ENCODE data around the gene OR10H5. TPM values are rescaled to one million over a fixed set of nuclear protein-coding genes. Genes with fewer than 3 reads are reported as not detected.
A peak's percentile ranks its signal among the peaks of the same experiment; 100 is the strongest.
"Not testable (repeated sequence)": the region's sequence is repeated elsewhere in the genome, so short reads cannot be mapped to it uniquely, and the experiment has no call there.

Gene OR10H5
- total RNA-seq, 1 experiment from 2014 or later: not detected

DNA sequence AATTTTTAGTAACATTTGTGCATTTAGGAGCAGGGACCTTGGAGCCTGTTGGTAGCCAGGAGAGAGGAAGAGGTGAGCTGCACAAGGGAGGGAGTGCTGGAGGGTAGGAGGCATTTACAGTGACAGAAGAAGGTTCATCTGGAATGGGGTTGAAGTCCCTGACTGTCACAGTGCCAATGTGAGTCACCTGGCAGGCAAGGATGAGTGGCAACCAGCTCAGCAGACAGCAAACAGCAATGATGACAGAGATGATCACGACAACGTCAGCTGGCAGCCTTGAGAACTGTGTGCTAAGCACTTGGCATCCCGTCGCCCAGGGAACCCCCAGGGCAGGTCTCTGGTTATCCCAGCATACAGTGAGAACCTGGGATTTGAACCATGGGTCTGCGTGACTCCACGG, 2.6 kb downstream of the OR10H5 start:
- Histone ChIP-seq H3K4me1 (ENCODE audit: control insufficient read depth, insufficient read depth, low read length) (no peaks in the 10 kb centered on the region), H3K9me3 (ENCODE audit: control insufficient read depth, insufficient read depth, low read depth, low read length) (no peaks in the 10 kb centered on the region), H3K4me3 (ENCODE audit: low read depth in 2 of 2, low read length in 2 of 2) (no peak overlapping the region), H3K27me3 (ENCODE audit: control insufficient read depth, insufficient read depth, low read length) (no peaks in the 10 kb centered on the region), H3K27ac (ENCODE audit: low read length) (no peak overlapping the region), H3K36me3 (ENCODE audit: control insufficient read depth, insufficient read depth, low read length) (no peaks in the 10 kb centered on the region)
- CTCF ChIA-PET: no interaction called here
- intact Hi-C loops (cut with micrococcal nuclease; ENCODE audit: unreplicated experiment): no loop called here
- no TSS peak for BruUV-seq (replicated peaks)
- ATAC-seq: no peak
- in situ Hi-C loops (cut with HindIII; ENCODE audit: low pct_unique_long_range_greater_than_20kb, low sequenced_read_pairs): no loop called here
- no peak for DNase-seq (ENCODE audit: low read depth, low spot score)
- no peak for TF ChIP-seq POLR2AphosphoS5 (IDR thresholded peaks at IDR 0.05; ENCODE audit: low read depth, low read length)
- TF ChIP-seq, protein P1, sequence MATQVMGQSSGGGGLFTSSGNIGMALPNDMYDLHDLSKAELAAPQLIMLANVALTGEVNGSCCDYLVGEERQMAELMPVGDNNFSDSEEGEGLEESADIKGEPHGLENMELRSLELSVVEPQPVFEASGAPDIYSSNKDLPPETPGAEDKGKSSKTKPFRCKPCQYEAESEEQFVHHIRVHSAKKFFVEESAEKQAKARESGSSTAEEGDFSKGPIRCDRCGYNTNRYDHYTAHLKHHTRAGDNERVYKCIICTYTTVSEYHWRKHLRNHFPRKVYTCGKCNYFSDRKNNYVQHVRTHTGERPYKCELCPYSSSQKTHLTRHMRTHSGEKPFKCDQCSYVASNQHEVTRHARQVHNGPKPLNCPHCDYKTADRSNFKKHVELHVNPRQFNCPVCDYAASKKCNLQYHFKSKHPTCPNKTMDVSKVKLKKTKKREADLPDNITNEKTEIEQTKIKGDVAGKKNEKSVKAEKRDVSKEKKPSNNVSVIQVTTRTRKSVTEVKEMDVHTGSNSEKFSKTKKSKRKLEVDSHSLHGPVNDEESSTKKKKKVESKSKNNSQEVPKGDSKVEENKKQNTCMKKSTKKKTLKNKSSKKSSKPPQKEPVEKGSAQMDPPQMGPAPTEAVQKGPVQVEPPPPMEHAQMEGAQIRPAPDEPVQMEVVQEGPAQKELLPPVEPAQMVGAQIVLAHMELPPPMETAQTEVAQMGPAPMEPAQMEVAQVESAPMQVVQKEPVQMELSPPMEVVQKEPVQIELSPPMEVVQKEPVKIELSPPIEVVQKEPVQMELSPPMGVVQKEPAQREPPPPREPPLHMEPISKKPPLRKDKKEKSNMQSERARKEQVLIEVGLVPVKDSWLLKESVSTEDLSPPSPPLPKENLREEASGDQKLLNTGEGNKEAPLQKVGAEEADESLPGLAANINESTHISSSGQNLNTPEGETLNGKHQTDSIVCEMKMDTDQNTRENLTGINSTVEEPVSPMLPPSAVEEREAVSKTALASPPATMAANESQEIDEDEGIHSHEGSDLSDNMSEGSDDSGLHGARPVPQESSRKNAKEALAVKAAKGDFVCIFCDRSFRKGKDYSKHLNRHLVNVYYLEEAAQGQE (IDR thresholded peaks at IDR 0.05; ENCODE audit: insufficient read depth in 1 of 2, low read depth in 2 of 2, low read length in 1 of 2): no peak
- no peak for TF ChIP-seq TCF7L2 (IDR thresholded peaks at IDR 0.05; ENCODE audit: low read depth, low read length)
- TF ChIP-seq SIN3A (IDR thresholded peaks at IDR 0.05; ENCODE audit: borderline replicate concordance, insufficient read depth, low read depth, low read length): no peak
- TF ChIP-seq, protein P2, sequence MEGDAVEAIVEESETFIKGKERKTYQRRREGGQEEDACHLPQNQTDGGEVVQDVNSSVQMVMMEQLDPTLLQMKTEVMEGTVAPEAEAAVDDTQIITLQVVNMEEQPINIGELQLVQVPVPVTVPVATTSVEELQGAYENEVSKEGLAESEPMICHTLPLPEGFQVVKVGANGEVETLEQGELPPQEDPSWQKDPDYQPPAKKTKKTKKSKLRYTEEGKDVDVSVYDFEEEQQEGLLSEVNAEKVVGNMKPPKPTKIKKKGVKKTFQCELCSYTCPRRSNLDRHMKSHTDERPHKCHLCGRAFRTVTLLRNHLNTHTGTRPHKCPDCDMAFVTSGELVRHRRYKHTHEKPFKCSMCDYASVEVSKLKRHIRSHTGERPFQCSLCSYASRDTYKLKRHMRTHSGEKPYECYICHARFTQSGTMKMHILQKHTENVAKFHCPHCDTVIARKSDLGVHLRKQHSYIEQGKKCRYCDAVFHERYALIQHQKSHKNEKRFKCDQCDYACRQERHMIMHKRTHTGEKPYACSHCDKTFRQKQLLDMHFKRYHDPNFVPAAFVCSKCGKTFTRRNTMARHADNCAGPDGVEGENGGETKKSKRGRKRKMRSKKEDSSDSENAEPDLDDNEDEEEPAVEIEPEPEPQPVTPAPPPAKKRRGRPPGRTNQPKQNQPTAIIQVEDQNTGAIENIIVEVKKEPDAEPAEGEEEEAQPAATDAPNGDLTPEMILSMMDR (IDR thresholded peaks at IDR 0.05): no peak
- POLR2A ChIA-PET: no interaction called here

- H3K36me3 ChIP-seq (ENCODE audit: control insufficient read depth, insufficient read depth, low read length); intact Hi-C loops (cut with micrococcal nuclease; ENCODE audit: unreplicated experiment); in situ Hi-C loops (cut with HindIII; ENCODE audit: low pct_unique_long_range_greater_than_20kb, low sequenced_read_pairs); H3K27ac ChIP-seq (ENCODE audit: low read length); ATAC-seq; H3K27me3 ChIP-seq (ENCODE audit: control insufficient read depth, insufficient read depth, low read length); CTCF ChIA-PET; POLR2A ChIA-PET; BruUV-seq (replicated peaks); H3K4me3 ChIP-seq (ENCODE audit: low read depth in 2 of 2, low read length in 2 of 2); DNase-seq (ENCODE audit: low read depth, low spot score); H3K4me1 ChIP-seq (ENCODE audit: control insufficient read depth, insufficient read depth, low read length); H3K9me3 ChIP-seq (ENCODE audit: control insufficient read depth, insufficient read depth, low read depth, low read length): not testable (repeated sequence)
Observed at GRCh38 chr19:15794279-15794678, 6.8 kb downstream of the OR10H5 start.

- POLR2A ChIA-PET: no interaction called here
- Histone ChIP-seq H3K27me3 (ENCODE audit: control insufficient read depth, insufficient read depth, low read length) (no peaks in the 10 kb centered on the region; the same call in 1 of the 2 replicates), H3K9me3 (ENCODE audit: control insufficient read depth, insufficient read depth, low read depth, low read length) (no peaks in the 10 kb centered on the region), H3K4me3 (ENCODE audit: low read depth in 2 of 2, low read length in 2 of 2) (no peak overlapping the region), H3K36me3 (ENCODE audit: control insufficient read depth, insufficient read depth, low read length) (no peaks in the 10 kb centered on the region), H3K27ac (ENCODE audit: low read length) (no peak overlapping the region), H3K4me1 (ENCODE audit: control insufficient read depth, insufficient read depth, low read length) (no peaks in the 10 kb centered on the region)
- in situ Hi-C loops (cut with HindIII; ENCODE audit: low pct_unique_long_range_greater_than_20kb, low sequenced_read_pairs) (no loop called here), intact Hi-C loops (cut with micrococcal nuclease; ENCODE audit: unreplicated experiment) (no loop called here)
- ATAC-seq: no peak
- CTCF ChIA-PET: no interaction called here
- TF ChIP-seq TCF7L2 (IDR thresholded peaks at IDR 0.05; ENCODE audit: low read depth, low read length) (no peak), SIN3A (IDR thresholded peaks at IDR 0.05; ENCODE audit: borderline replicate concordance, insufficient read depth, low read depth, low read length) (no peak), POLR2AphosphoS5 (IDR thresholded peaks at IDR 0.05; ENCODE audit: low read depth, low read length) (no peak)
- TF ChIP-seq, protein P2 (IDR thresholded peaks at IDR 0.05): peak; percentile 29; the same call in 1 of the 2 replicates
- TF ChIP-seq, protein P1 (IDR thresholded peaks at IDR 0.05; ENCODE audit: insufficient read depth in 1 of 2, low read depth in 2 of 2, low read length in 1 of 2): no peak
- no TSS peak for BruUV-seq (replicated peaks)
- DNase-seq (ENCODE audit: low read depth, low spot score): no peak
Observed at GRCh38 chr19:15810335-15810734, 22.9 kb downstream of the OR10H5 start.

Measured in Panc1 (cell line).